ENCODE data around the gene CKS1B.

- TF ChIP-seq CTCF (conservative IDR thresholded peaks at IDR 0.05; ENCODE audit: low read depth, low read length) (no peak), EZH2 (IDR thresholded peaks at IDR 0.05; ENCODE audit: borderline replicate concordance, low read depth, low read length, poor library complexity, severe bottlenecking) (no peak)
Observed at GRCh38 chr1:154937988-154938386, 36.5 kb upstream of the CKS1B start.
